ENCODE data around the gene TVP23B. TPM values are rescaled to one million over a fixed set of nuclear protein-coding genes. Genes with fewer than 3 reads are reported as not detected.
"Not testable (repeated sequence)": the region's sequence is repeated elsewhere in the genome, so short reads cannot be mapped to it uniquely, and the experiment has no call there.

Gene TVP23B
- 39.5 TPM for polyA plus RNA-seq (2013, experiment 1 of 2; ENCODE audit: insufficient read length)
- polyA plus RNA-seq (2013, experiment 2 of 2; ENCODE audit: insufficient read length), result 52.3 TPM

DNA sequence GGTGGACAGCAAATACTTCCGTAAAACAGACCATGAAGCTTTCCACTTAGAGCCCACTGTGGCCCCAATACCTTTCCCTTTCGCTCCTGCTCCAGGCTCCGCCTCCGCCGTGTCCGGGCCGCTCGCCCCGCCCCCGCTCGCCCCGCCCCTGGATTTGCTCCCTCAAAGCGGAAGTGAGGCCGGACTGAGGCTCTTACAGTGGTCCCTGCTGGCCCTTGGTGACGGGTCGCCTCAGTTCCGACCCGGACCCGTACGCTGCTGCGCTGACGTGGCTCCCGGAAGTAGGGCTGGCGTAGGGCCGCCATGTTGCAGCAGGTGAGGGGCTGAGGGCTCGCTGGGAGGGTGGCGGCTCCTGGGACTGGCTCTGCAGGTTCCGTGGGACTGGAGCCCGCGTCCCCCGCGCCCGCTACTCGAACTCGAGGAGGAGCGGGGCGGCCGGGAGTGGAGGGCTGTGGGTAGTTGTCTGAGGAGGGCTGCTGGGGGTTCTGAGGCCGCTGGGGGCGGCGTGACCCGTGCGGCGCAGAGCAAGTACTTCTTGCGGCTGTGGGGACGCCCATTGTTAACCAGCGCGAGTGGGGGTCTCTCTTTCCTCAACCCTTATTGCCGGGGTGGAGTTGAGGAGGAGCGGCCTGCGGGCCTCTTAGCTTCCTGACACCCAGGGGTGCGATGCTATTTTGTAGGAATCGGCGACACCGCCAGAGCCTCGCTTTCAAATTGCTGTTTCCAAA lies at the start of gene TVP23B:
TSS of gene TVP23B (plus strand) at position 193 of the 728 bp plus-strand sequence. CDS start at position 304, 111 bp downstream.
- peak; percentile 96 for DNase-seq

DNA sequence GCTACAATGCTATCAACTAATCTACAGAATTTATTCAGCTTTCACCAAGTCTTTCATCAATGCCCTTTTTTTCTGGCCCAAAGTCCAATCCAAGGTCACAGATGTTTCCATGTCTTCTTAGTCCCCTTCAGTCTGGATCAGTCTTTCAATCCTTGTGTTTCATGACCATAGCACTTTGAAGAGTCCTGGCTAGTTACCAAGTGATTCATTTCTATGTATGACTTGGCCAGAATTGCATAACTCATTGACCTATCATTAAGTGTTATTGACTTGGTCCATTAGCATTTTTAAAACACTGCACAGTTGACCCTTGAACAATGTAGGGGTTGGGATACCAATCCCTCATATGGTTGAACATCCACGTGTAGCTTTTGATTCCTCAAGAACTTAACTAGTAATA lies 48.5 kb upstream of the TVP23B start:
- DNase-seq, result not testable (repeated sequence)

DNA sequence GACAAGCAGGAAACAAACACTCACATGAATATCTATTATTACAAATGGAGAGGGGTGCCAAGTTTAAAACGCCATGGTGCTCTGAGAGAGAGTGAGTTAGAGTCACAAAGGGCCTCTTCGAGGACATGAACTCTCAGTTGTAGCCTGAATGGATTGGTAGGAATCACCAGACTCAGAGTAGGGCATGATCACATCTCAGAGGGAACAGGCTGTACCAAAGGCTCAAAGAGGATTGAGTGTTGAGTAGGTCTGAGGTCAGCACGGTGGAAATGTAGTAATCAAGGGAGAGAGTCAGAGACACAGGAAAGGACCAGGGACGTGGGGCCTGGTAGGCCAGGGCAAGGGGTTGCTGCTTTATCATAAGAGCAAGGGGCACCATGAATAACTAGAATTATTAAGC lies 47.6 kb upstream of the TVP23B start:
- not testable (repeated sequence) for DNase-seq

DNA sequence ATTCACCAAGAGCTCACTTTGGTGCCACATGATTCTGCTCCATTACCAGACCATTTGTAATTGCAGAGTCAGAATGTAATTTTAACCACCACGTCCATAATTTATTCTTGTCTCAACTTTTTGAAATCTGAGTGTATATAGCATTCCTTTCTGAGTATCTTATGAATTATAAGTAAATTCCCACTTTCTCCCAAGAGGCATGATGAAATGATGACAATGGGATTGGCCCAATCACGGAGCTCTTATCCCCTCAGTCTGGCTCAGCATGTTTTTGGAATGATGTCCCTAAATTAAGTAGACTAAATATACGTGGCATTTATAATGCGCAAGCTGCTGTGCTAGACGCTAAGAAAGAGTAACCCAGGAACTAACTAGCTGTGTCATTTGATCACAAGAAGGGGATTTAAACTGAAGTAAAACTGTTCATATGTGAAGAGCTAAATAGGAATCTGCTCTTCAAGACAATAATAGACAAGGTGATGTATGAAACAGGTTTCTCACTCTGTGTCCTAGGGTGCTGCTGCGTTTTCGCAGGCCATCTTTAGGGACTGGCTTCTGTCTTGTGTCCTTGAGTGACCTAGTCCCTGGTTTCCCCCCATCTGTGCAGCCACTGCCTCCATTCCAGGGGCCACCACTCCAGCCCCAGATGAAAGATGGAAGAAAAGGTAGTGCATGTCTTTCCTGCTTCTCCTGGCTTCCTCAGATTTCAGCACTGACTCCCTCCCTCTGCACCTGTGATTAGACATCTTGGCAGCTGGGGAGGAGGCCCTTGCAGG lies 41.2 kb upstream of the TVP23B start:
- peak; percentile 77 for DNase-seq

DNA sequence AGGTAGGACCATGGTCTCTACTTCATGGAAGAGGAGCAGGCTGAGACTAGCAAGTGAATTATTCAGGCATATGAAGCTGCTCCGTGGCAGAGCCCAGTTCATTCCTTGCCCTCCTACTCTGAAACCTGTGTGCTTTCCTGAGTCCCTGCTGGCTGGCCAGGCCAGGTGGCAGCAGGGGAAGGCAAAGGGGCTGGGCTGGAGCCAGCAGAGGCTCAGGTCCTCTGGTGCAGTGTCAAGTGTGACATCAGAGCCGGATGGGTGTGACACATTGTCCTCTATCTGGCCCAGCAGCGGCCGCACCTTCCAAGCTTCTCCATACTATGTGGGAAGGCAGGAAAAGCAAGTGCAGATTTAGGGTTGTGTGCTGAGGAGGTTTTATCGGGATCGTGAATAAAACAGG lies 39.8 kb upstream of the TVP23B start:
- DNase-seq, result not testable (repeated sequence)

DNA sequence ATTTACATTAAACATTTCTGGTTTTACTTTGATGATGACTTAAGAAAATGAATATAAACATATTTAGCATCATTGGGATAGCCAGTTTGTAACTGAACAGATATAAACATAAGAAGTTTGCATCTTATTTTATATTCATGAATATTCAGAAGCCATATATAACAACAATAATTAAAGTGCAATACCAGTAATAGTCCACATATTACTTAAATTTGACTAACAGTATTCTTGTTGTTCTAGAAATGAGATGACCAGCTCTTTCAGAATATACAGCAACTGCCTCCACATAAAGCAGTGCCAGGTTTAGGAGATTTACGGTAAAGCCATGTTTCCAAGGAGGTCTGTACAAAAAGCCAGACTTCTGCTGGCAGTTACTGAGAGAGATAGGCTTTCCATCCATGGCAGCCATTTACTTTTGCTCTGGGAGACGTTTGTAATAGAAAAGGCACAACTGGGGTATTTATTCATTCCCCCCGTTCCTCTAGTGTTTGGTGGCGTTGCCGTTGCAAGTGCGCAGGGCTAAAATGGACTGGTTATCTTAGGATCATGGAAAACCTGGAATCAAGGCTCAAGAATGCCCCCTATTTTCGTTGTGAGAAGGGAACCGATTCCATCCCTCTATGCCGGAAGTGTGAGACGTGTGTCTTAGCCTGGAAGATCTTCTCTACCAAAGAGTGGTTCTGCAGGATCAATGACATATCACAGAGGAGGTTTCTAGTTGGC lies 37.1 kb upstream of the TVP23B start, which contains the start of gene FBXW10:
TSS of gene FBXW10 (plus strand) at position 356 of the 723 bp plus-strand sequence. CDS start at position 547, 191 bp downstream.
- not testable (repeated sequence) for DNase-seq

DNA sequence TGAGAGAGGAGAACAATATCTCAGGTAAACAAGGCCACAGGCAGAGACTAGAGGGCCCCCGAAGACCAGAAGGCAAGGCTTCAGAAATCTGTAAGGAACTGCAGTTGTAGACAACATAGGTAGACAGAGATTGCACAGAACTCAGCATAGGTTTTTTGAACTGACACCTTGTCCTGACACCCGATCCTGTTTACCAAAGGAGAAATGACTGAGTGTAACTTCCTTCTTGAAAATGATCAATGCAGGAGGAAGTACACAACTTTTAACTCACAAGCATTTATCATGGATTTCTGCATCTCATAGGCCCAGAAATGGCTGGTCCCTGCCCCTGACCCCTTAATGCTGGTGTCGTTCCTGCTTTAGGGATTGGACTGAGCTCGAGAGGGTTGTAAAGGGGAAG lies 36.3 kb upstream of the TVP23B start:
- DNase-seq, result not testable (repeated sequence)

DNA sequence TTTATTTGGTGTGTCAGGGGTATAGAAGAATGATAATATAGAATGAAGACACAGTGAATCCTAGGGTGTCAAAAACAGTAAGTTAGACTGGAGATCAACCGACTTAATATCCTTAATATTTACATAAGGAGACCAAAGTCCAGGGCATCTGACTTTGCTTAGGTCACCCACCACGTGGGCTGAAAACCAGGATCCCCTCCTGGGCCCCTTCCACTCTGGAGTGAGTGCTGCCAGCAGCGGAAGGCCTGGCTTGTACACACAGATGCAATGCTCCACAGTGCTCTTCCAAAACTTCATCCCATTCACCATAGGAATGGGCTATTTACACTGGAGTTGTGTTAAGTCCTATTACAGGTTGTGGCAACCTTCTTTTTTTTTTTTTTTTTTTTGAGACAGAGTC lies 34.4 kb upstream of the TVP23B start:
- DNase-seq, result not testable (repeated sequence)

DNA sequence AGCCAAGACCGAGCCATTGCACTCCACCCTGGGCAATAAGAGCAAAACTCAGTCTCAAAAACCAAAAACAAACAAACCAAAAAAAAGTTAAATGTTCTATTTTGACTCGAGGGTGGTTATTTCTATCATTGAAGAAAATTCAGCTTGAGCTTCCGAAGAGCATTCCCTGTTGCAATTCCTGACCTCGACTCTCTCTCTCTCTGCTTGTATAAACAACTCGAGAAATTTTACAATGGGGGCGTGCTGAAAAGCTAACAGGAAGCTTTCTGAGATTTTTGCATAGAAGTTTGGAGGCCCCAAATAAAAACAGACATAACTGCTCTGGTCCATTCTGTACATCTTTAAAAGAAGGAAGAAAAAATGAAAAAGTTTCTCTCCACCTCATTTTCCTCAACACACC lies 33.5 kb upstream of the TVP23B start:
- not testable (repeated sequence) for DNase-seq

DNA sequence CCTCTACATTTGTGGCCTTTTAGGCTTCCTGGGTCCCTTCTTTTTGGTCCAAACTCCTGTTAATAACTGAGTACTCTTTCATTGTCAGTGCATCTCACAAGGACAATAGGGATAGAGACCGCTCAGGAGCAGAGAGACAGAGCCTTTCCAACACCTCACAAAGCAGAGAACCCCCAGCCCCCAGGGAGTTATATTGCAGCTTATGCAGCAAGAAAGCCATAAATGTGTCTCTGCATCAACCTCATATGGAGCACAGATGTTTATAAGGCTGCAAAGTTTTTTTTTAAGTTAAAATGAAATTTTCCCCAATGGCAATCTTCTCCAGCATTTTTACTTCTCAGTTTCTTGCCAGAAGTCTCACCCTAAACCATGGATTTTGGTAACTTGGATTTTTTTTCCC lies 30.7 kb upstream of the TVP23B start:
- not testable (repeated sequence) for DNase-seq

DNA sequence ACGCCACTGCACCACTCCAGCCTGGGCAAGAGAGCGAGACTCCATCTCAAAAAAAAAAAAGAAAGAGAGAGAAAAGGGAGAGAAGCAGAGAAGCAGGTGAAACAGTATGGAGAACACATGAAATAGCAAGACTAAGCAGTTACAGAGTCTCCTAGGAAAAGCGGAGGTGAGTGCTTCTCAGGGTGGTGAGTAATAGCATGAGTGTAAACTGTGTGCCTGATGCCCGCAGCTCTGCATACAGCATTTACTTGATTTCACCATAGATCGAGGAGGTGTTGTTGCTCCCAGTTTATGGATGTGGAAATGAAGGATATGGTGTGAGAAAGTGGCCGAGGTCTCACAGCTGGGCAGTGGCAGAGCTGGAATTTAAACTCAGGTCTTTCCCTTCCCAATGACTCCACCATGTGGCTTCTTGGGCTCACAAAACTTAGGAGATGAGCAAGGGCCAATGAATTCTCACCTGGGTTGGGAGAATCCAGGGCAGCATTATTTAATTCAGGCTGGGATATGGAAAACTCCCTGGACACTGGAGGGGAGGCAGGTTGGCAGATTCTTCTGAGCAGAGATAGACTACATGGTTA lies 27.1 kb upstream of the TVP23B start:
- DNase-seq, result not testable (repeated sequence)

DNA sequence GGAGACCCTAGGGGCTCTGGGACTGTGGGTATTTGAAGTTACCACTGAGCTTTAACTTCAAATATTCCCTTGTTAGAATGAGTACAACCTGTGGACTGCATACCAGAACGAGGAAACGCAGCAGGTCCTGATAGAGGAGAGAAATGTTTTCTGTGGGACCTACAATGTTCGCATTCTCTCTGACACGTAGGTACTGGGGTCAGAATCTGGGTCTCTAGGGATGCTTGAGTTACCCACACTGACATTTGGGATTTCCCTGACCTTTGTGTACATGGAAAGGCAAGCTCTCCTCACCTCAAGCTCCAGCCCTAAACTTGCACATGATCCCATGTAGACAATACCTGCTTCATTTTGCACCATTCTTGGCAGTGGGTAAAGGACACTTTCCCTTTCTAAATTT lies 25.0 kb upstream of the TVP23B start:
- DNase-seq, result not testable (repeated sequence)

DNA sequence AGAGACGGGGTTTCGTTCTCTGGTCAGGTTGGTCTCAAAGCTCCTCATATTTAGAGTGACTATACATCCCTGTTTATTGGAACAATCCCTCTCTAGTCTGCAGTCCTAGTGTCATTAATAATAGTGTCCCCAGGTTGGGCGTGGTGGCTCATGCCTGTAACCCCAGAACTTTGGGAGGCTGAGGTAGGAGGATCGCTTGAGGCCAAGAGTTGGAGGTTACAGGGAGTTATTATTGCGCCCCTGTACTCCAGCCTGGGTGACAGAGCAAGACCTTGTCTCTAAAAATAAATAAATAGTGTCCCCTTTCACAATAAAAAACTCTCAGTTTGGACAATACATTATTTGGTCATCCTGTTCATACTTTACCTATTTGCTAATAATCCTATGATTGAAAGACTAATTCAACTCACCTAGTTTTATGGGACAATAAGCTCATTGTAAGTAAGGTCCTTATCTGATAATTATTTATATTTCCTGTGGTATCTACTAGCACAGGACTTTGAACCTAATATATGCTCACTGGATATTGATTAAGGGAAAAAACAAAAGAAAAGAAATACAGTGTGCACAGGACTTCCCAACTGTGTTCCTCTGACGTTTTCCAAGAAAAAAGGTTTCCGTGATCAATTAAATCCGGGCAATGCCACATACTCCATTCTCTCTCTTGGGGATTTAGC lies 23.5 kb upstream of the TVP23B start:
- not testable (repeated sequence) for DNase-seq

DNA sequence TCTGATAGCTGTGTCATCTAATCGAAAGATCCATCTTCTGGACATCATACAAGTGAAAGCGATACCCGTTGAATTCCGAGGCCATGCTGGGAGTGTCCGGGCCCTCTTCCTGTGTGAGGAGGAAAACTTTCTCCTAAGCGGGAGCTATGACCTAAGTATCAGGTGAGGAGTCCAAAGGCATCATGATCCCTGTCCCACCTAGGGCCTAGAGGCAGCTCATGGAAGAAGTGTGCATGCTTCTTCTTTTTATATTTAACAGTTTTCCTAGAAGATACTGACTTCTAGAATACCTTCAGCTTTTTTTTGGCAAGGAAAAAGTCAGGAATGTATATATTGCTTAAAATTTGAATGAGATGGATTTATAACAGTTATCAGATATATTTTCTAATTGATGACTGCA lies 22.6 kb upstream of the TVP23B start:
- not testable (repeated sequence) for DNase-seq

DNA sequence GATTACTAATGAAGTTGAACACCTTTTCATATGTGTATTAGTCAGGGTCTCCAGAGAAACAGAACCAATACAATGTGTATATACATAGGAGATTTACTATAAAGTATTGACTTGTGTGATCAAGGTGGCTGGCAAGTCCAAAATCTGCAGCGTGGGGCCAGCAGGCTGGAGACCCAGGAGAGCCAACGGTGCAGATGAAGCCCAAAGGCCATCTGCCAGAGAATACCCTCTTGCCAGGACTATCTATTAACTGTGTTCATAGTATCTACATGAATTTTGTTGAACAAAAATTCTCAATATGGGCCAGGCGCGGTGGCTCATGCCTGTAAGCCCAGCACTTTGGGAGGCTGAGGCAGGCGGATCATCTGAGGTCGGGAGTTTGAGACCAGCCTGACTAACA lies 20.8 kb upstream of the TVP23B start:
- not testable (repeated sequence) for DNase-seq

DNA sequence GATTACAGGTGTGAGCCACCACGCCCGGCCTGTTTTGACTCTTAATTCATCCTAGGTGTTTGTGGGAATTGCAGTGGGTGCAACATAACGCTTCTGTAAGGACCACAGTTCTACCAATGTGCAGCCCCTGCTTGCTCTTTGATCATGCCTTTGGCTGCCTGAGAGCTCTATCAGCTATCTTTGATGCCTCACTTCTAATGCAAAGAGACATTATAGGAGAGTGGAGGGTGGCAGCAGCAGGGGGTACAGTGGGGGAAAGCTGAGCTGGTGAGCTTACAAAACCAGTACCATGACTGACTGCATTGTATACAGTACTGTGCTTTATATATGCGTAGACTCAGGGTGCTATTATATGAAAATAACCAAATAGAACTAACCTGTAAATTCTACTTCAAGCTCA lies 10.4 kb upstream of the TVP23B start:
- DNase-seq, result not testable (repeated sequence)

DNA sequence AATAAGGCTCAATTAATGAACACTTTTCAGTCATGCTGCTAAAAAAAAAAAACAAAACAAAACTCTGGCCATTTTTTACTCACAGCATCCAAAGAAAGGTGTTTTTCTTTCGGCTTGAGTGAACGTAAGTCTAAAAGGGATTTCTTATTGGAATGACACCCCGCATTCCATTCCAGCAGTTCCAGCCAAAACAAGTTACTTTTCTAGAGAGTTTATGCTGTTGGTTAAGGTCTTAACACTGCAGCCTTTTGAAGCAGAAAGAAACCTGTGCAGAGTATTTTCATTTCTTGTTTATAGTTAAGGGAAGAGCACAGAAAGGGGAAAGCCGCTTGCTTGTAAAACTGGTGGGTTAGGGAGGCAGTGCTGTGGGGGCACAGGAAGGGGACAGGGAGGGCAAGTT lies 9.9 kb upstream of the TVP23B start:
- not testable (repeated sequence) for DNase-seq

DNA sequence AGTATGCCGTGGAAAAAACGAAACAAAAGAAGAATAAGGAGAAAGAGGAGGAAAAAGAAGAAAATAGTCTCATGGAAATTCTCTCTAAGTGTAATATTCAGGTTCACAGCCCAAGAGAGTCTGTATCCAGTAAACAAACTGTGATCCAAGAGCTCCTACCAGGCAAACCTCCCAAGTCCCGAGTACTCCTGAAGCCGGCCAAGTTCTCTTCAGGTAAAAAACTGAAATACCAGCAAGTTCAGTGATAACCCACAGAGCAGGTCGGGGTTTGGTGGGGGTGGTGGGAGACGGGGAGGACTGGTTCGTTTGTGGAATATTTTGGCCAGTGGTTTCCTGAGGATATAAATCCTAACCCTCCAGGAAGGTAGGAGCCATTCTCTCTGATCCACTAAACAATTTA lies 8.5 kb upstream of the TVP23B start:
- DNase-seq, result no peak

DNA sequence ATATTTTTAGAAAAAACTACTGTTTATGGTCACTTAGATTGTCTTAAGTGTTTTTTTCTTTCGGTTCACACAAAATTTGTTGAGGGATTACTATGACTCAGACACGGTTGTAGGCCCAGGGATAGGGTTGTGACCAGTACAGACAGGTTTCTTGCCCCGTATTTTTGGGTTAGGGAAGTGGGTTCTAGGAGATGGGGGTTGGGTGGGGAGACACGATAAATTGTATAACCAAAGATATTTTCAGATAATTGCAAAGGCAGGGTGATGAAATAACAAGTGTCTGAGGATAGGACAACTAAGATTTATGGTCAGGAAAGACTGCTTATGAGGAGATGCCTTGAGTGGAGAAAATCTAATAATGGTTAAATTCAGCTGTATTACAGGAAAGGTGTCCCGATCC lies 822 bp downstream of the TVP23B start:
- not testable (repeated sequence) for DNase-seq

DNA sequence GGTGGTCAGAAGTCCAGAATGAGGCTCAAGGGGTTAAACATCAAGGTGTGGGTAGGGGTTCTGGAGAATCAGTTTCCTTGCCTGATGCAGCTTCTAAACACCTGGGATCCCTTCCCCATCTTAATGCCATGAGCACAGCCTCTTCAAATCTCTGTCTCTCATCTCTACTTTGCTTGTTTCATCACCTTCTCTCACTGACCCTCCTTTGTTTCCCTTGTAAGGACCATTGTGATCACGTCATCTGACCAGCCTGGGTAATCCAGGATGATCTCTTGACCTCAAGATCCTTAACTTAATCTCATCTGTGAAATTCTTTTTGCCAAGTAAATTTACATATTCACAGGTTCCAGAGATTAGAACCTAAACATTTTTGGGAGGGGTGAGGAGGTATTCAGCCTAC lies 5.0 kb downstream of the TVP23B start:
- not testable (repeated sequence) for DNase-seq

DNA sequence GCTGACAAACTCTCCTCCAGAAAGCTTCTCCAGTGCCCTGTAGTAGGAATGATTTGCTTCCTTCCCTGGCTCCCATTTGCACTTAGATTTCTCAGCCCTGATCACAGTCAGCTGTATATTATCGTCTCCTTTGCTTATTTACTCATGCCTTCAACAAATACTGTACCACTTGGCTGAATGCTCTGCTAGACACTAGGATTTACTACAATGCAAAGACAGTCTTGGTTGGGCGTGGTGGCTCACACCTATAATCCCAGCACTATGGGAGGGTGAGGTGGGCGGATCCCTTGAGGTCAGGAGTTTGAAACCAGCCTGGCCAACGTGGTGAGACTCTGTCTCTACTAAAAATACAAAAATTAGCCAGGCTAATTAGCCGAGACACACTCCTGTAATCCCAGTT lies 5.9 kb downstream of the TVP23B start:
- DNase-seq, result not testable (repeated sequence)

DNA sequence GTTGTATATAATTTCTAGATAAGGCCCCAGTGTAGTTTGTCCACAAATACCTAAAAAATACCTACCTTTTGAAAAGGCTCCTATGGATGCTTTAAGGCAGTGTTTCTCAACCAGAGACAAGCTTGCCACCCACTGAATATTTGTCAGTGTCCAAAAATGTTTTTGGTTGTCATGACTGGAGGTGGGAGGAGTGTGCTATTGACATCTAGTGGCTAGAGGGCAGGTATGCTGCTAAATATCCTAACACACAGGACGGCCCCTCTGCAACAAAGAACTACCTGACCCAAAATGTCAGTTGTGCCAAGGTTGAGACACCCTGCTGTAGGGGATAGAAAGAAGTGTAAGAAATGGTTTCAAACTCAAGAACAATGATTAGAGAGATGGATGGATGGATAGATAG lies 10.4 kb downstream of the TVP23B start:
- DNase-seq, result not testable (repeated sequence)
